Suprapubic skin (tissue), 4 donors: Measurements from ENCODE around the gene CADM2. TPM values are rescaled to one million over a fixed set of nuclear protein-coding genes. Genes with fewer than 3 reads are reported as not detected.

Source experiments
- DNase-seq, 2 donors: peaks; one replicate each; pipeline ENCODE4 v3.0.0-alpha.2; 2019; ENCODE audit warnings: low spot score in 2 of 2
- H3K27ac ChIP-seq: fragments of 200-600 bp; sonication (generic); one replicate; pipeline ENCODE4 v1.5.1; 2019
- H3K27me3 ChIP-seq: fragments of 200-600 bp; sonication (generic); one replicate; pipeline ENCODE4 v1.5.1; 2019
- H3K36me3 ChIP-seq: fragments of 200-600 bp; sonication (generic); one replicate; pipeline ENCODE4 v1.5.1; 2019
- H3K4me1 ChIP-seq: fragments of 200-600 bp; sonication (generic); one replicate; pipeline ENCODE4 v1.5.1; 2019
- H3K4me3 ChIP-seq: fragments of 200-600 bp; sonication (generic); one replicate; pipeline ENCODE4 v1.5.1; 2019; ENCODE audit warnings: mild to moderate bottlenecking
- H3K9me3 ChIP-seq: fragments of 200-600 bp; sonication (generic); one replicate; pipeline ENCODE4 v1.5.1; 2019
- CTCF ChIP-seq, 2 donors: fragments of 200-600 bp in 1 of 2; fragments of 450-650 bp in 1 of 2; sonication (generic) in 1 of 2; IDR thresholded peaks; one replicate each; pipeline ENCODE4 v1.5.1; 2016 to 2019; ENCODE audit warnings: antibody characterized with exemption in 2 of 2, mild to moderate bottlenecking in 1 of 2, moderate library complexity in 1 of 2
- EP300 ChIP-seq: sonication (generic); formaldehyde crosslinking; IDR thresholded peaks from one replicate; pipeline ENCODE4 v1.6.1; 2017; ENCODE audit warnings: antibody characterized with exemption
- POLR2A ChIP-seq, 2 donors: fragments of 450-650 bp; IDR thresholded peaks; one replicate each; pipeline ENCODE4 v1.6.1; 2017; ENCODE audit warnings: antibody characterized with exemption in 2 of 2, mild to moderate bottlenecking in 2 of 2, moderate library complexity in 2 of 2
- POLR2AphosphoS5 ChIP-seq, 3 donors: sonication (generic); formaldehyde crosslinking; IDR thresholded peaks; one replicate each; pipeline ENCODE4 v1.6.1; 2017; ENCODE audit warnings: antibody characterized with exemption in 3 of 3
- WGBS: methylation state at CpG from one replicate; pipeline ENCODE4 v1.1.5; 2018; 5-methylcytosine and 5-hydroxymethylcytosine counted together
- total RNA-seq, 4 donors: library from RNA; depleted of rRNA; stranded (reverse); fragments of >200 nt; gene quantifications; one replicate each; pipeline ENCODE4 v1.1.0, GENCODE V29; 2016

CADM2 gene
- total RNA-seq, 4 donors from 2014 or later, result 0.68 to 2.8 (median 1.4) TPM

- no peak for DNase-seq
- 36% methylated on average over 2 of the region's 2 CpGs for WGBS
- Histone ChIP-seq H3K36me3 (no peaks in the 10 kb centered on the region), H3K4me3 (no peak overlapping the region), H3K27me3 (no peaks in the 10 kb centered on the region), H3K4me1 (no peaks in the 10 kb centered on the region), H3K27ac (no peak overlapping the region), H3K9me3 (no peaks in the 10 kb centered on the region)
- TF ChIP-seq CTCF (IDR thresholded peaks at IDR 0.05), result no peak
- no peak for TF ChIP-seq POLR2AphosphoS5 (IDR thresholded peaks at IDR 0.05)
- no peak for TF ChIP-seq POLR2A (IDR thresholded peaks at IDR 0.05)
- no peak for TF ChIP-seq EP300
Observed at GRCh38 chr3:85259748-85260147, 301.0 kb downstream of the CADM2 start.

- H3K4me3 ChIP-seq, result no peak overlapping the region
- 87% methylated on average over 1 of the region's 1 CpG for WGBS
- H3K4me1 ChIP-seq, result no peaks in the 10 kb centered on the region
- TF ChIP-seq POLR2A (IDR thresholded peaks at IDR 0.05) (no peak), POLR2AphosphoS5 (IDR thresholded peaks at IDR 0.05) (no peak), CTCF (IDR thresholded peaks at IDR 0.05) (no peak), EP300 (no peak)
- H3K27ac ChIP-seq, result no peak overlapping the region
- H3K27me3 ChIP-seq, result no peaks in the 10 kb centered on the region
- H3K36me3 ChIP-seq, result no peaks in the 10 kb centered on the region
- no peaks in the 10 kb centered on the region for H3K9me3 ChIP-seq
- no peak for DNase-seq
Observed at GRCh38 chr3:85264381-85264780, 305.6 kb downstream of the CADM2 start.

- Histone ChIP-seq H3K4me1 (no peaks in the 10 kb centered on the region), H3K9me3 (no peaks in the 10 kb centered on the region), H3K4me3 (no peak overlapping the region), H3K36me3 (no peaks in the 10 kb centered on the region), H3K27ac (no peak overlapping the region), H3K27me3 (no peaks in the 10 kb centered on the region)
- 50% methylated on average over 1 of the region's 1 CpG for WGBS
- DNase-seq, result no peak
- TF ChIP-seq POLR2AphosphoS5 (IDR thresholded peaks at IDR 0.05), result no peak
- no peak for TF ChIP-seq EP300
- no peak for TF ChIP-seq POLR2A (IDR thresholded peaks at IDR 0.05)
- no peak for TF ChIP-seq CTCF (IDR thresholded peaks at IDR 0.05)
Observed at GRCh38 chr3:85270488-85270887, 311.7 kb downstream of the CADM2 start.

GRCh38 chr3:85271911-85272310 is 313.1 kb downstream of the CADM2 start:
- Histone ChIP-seq H3K4me3 (no peak overlapping the region), H3K27me3 (no peaks in the 10 kb centered on the region), H3K9me3 (no peaks in the 10 kb centered on the region), H3K27ac (no peak overlapping the region), H3K4me1 (no peaks in the 10 kb centered on the region), H3K36me3 (no peaks in the 10 kb centered on the region)
- no peak for DNase-seq
- TF ChIP-seq CTCF (IDR thresholded peaks at IDR 0.05) (no peak), POLR2A (IDR thresholded peaks at IDR 0.05) (no peak), POLR2AphosphoS5 (IDR thresholded peaks at IDR 0.05) (no peak), EP300 (no peak)

GRCh38 chr3:85288257-85288656 is 329.5 kb downstream of the CADM2 start:
- DNase-seq, result no peak
- no peaks in the 10 kb centered on the region for H3K27me3 ChIP-seq
- H3K9me3 ChIP-seq, result no peaks in the 10 kb centered on the region
- no peak overlapping the region for H3K27ac ChIP-seq
- TF ChIP-seq POLR2A (IDR thresholded peaks at IDR 0.05) (no peak), CTCF (IDR thresholded peaks at IDR 0.05) (no peak), POLR2AphosphoS5 (IDR thresholded peaks at IDR 0.05) (no peak), EP300 (no peak)
- no peaks in the 10 kb centered on the region for H3K4me1 ChIP-seq
- no peak overlapping the region for H3K4me3 ChIP-seq
- no peaks in the 10 kb centered on the region for H3K36me3 ChIP-seq
